A549 (cell line): ENCODE data around the gene NEUROG1.

Experiments used
- CTCF ChIP-seq: fragments of >200 bp; sonication (Bioruptor Twin); formaldehyde crosslinking; IDR thresholded peaks from 3 replicates; pipeline ENCODE4 v1.5.1; 2016
- EHMT2 ChIP-seq: fragments of 200-600 bp; sonication (generic); IDR thresholded peaks from 2 replicates; pipeline ENCODE4 v1.6.1; 2016; ENCODE audit warnings: antibody characterized with exemption, low read depth, mild to moderate bottlenecking, moderate library complexity
- ELK1 ChIP-seq: fragments of 150-350 bp; IDR thresholded peaks from 2 replicates; pipeline ENCODE4 v1.6.1; 2014; ENCODE audit warnings: low read depth, mild to moderate bottlenecking, low read length
- EP300 ChIP-seq, 2 experiments: fragments of >200 bp; sonication (Bioruptor Twin); formaldehyde crosslinking; IDR thresholded peaks; 2 replicates in 1 of 2; 3 replicates in 1 of 2; pipeline ENCODE4 v1.6.1; 2016 to 2017
- FOSL2 ChIP-seq, 2 experiments: fragments of 450-650 bp in 1 of 2; fragments of >200 bp in 1 of 2; sonication (Bioruptor Twin) in 1 of 2; formaldehyde crosslinking; IDR thresholded peaks; 2 replicates each; pipeline versions ENCODE4 v1.5.0 to v1.6.1; 2016 to 2020; ENCODE audit warnings: mild to moderate bottlenecking in 1 of 2, moderate library complexity in 1 of 2
- JUNB ChIP-seq: fragments of >200 bp; sonication (Bioruptor Twin); formaldehyde crosslinking; IDR thresholded peaks from 2 replicates; pipeline ENCODE4 v1.6.1; 2016
- KDM1A ChIP-seq: fragments of 200-600 bp; sonication (generic); IDR thresholded peaks from 2 replicates; pipeline ENCODE4 v1.6.1; 2016; ENCODE audit warnings: low read depth, mild to moderate bottlenecking
- MAZ ChIP-seq: fragments of 150-350 bp; IDR thresholded peaks from 2 replicates; pipeline ENCODE4 v1.6.1; 2014; ENCODE audit warnings: antibody characterized with exemption, low read depth, low read length, borderline replicate concordance
- MYC ChIP-seq: IDR thresholded peaks from 2 replicates; pipeline ENCODE4 v1.6.1; 2012; ENCODE audit warnings: mild to moderate bottlenecking, inconsistent platforms, low read length, improper control_type of control experiment, borderline replicate concordance
- NFE2L2 ChIP-seq: fragments of 150-350 bp; conservative IDR thresholded peaks from 2 replicates; pipeline ENCODE4 v1.6.1; 2014; ENCODE audit warnings: low read length
- NR3C1 ChIP-seq: fragments of >200 bp; sonication (Bioruptor Twin); formaldehyde crosslinking; IDR thresholded peaks from 3 replicates; pipeline ENCODE4 v1.6.1; 2017
- POLR2A ChIP-seq: IDR thresholded peaks from 2 replicates; pipeline ENCODE4 v1.6.1; 2012; ENCODE audit warnings: mild to moderate bottlenecking, low read length
- RCOR1 ChIP-seq: fragments of 150-350 bp; IDR thresholded peaks from 2 replicates; pipeline ENCODE4 v1.6.1; 2014; ENCODE audit warnings: antibody characterized with exemption, low read length, low read depth
- RFX5 ChIP-seq: fragments of 450-650 bp; IDR thresholded peaks from 2 replicates; pipeline ENCODE4 v1.7.1; 2014; ENCODE audit warnings: antibody characterized with exemption, mild to moderate bottlenecking, moderate library complexity

GRCh38 chr5:135571902-135572301, 36.1 kb upstream of the NEUROG1 start:
- TF ChIP-seq POLR2A (no peak), KDM1A (no peak), MAZ (no peak), EHMT2 (no peak), FOSL2 (IDR thresholded peaks at IDR 0.05) (no peak), FOSL2 (CRISPR knock-in tag; IDR thresholded peaks at IDR 0.05) (no peak), CTCF (no peak), EP300 (IDR thresholded peaks at IDR 0.05) (no peak), NFE2L2 (no peak), ELK1 (no peak), JUNB (no peak), MYC (no peak), RCOR1 (no peak), RFX5 (no peak), NR3C1 (no peak)
